ENCODE results near the gene ZXDA. TPM values are rescaled to one million over a fixed set of nuclear protein-coding genes. Genes with fewer than 3 reads are reported as not detected.
"Not testable (repeated sequence)": the region's sequence is repeated elsewhere in the genome, so short reads cannot be mapped to it uniquely, and the experiment has no call there.

Gene ZXDA
- total RNA-seq = 8.4 TPM

- not testable (repeated sequence) for DNase-seq (ENCODE audit: low spot score)
These were observed at the start of gene ZXDA for GRCh38 chrX:57910287-57910912. Gene ZXDA (minus strand): TSS chrX:57910458. CDS start chrX:57910420, 38 bp downstream.

- DNase-seq (ENCODE audit: low spot score) = no peak
These were observed 42.0 kb upstream of the ZXDA start for GRCh38 chrX:57952320-57952678.

- no peak for DNase-seq (ENCODE audit: low spot score)
These were observed 41.5 kb upstream of the ZXDA start for GRCh38 chrX:57951666-57952319.

- DNase-seq (ENCODE audit: low spot score) = no peak
These were observed 23.1 kb upstream of the ZXDA start for GRCh38 chrX:57933321-57933720.

GRCh38 chrX:57932266-57932665, 22.0 kb upstream of the ZXDA start:
- no peak for DNase-seq (ENCODE audit: low spot score)

- no peak for DNase-seq (ENCODE audit: low spot score)
These were observed 19.8 kb upstream of the ZXDA start for GRCh38 chrX:57930051-57930450.

- DNase-seq (ENCODE audit: low spot score) = no peak
These were observed 19.1 kb upstream of the ZXDA start for GRCh38 chrX:57929373-57929772.

- DNase-seq (ENCODE audit: low spot score) = no peak
These were observed 15.5 kb upstream of the ZXDA start for GRCh38 chrX:57925806-57926205.

GRCh38 chrX:57918750-57919436, 8.6 kb upstream of the ZXDA start:
- no peak for DNase-seq (ENCODE audit: low spot score)

- no peak for DNase-seq (ENCODE audit: low spot score)
These were observed 5.4 kb upstream of the ZXDA start for GRCh38 chrX:57915680-57916079.

- DNase-seq (ENCODE audit: low spot score) = not testable (repeated sequence)
These were observed 517 bp downstream of the ZXDA start for GRCh38 chrX:57909595-57910286.

- not testable (repeated sequence) for DNase-seq (ENCODE audit: low spot score)
These were observed 1.2 kb downstream of the ZXDA start for GRCh38 chrX:57908972-57909594.

GRCh38 chrX:57906790-57907189, 3.5 kb downstream of the ZXDA start:
- DNase-seq (ENCODE audit: low spot score) = no peak

- DNase-seq (ENCODE audit: low spot score) = no peak
These were observed 5.1 kb downstream of the ZXDA start for GRCh38 chrX:57905141-57905540.

GRCh38 chrX:57904176-57904880, 5.9 kb downstream of the ZXDA start:
- DNase-seq (ENCODE audit: low spot score) = no peak

- no peak for DNase-seq (ENCODE audit: low spot score)
These were observed 7.6 kb downstream of the ZXDA start for GRCh38 chrX:57902633-57903032.

GRCh38 chrX:57901466-57901865, 8.8 kb downstream of the ZXDA start:
- no peak for DNase-seq (ENCODE audit: low spot score)

- no peak for DNase-seq (ENCODE audit: low spot score)
These were observed 9.3 kb downstream of the ZXDA start for GRCh38 chrX:57900975-57901374.

- no peak for DNase-seq (ENCODE audit: low spot score)
These were observed 10.4 kb downstream of the ZXDA start for GRCh38 chrX:57899906-57900305.

GRCh38 chrX:57899064-57899463, 11.2 kb downstream of the ZXDA start:
- DNase-seq (ENCODE audit: low spot score) = no peak

- DNase-seq (ENCODE audit: low spot score) = no peak
These were observed 38.8 kb downstream of the ZXDA start for GRCh38 chrX:57871463-57871862.
